GM12878 (cell line): ENCODE measurements around the gene NFKBIE. TPM values are rescaled to one million over a fixed set of nuclear protein-coding genes. Genes with fewer than 3 reads are reported as not detected.

Source experiments
- ATAC-seq: fragments of 200-7000 bp; cut with Tn5 transposase; 3 replicates; pipeline ENCODE4 v1.9.1; 2020; ENCODE audit warnings: mild to moderate bottlenecking, moderate library complexity
- BruUV-seq: library from RNA; stranded (reverse); fragments of 400-500 nt; replicated peaks from 2 replicates; lab custom pipeline; 2021; lab: Mats Ljungman, UMichigan
- CTCF ChIA-PET: fragments of 300-600 bp; sonication (Branson Sonifier 250); formaldehyde crosslinking; extraction: SDS; loops from one replicate; lab custom pipeline; 2021; ENCODE audit warnings: inconsistent platforms; lab: Yijun Ruan, JAX
- POLR2A ChIA-PET: fragments of 350-600 bp; formaldehyde crosslinking; extraction: SDS; loops from one replicate; lab custom pipeline; 2021; ENCODE audit warnings: inconsistent platforms; lab: Charles Lee
- RAD21 ChIA-PET: fragments of 300-600 bp; sonication (Branson Sonifier 250); formaldehyde crosslinking; loops from one replicate; lab custom pipeline; 2023; ENCODE audit warnings: antibody characterized with exemption; ENCODE audit not compliant: unreplicated experiment; lab: Charles Lee
- SMC1A ChIA-PET: fragments of 300-600 bp; sonication (Branson Sonifier 250); formaldehyde crosslinking; loops from one replicate; lab custom pipeline; 2023; ENCODE audit not compliant: unreplicated experiment, uncharacterized antibody; lab: Charles Lee
- DNase-seq: peaks from one replicate; pipeline ENCODE4 v3.0.0-alpha.2; 2011; ENCODE audit warnings: low read depth, low spot score
- FAIRE-seq: peaks from 3 replicates; lab custom pipeline; 2011; peaks lifted over from hg19 to GRCh38; lab: Jason Lieb, UNC
- H2AFZ ChIP-seq: 2 replicates; pipeline ENCODE4 v1.6.0; 2011; ENCODE audit warnings: low read depth, low read length, control low read depth; ENCODE audit not compliant: control insufficient read depth
- H3K27ac ChIP-seq: 2 replicates; pipeline ENCODE4 v1.5.1; 2011; ENCODE audit warnings: control low read depth; ENCODE audit not compliant: control insufficient read depth, insufficient read depth
- H3K27me3 ChIP-seq, 2 experiments: replicated peaks in 1 of 2; 2 replicates each; pipeline versions ENCODE4 v1.6.0 to v1.6.1; 2011; ENCODE audit warnings: low read length in 1 of 2; ENCODE audit not compliant: control insufficient read depth in 2 of 2, insufficient read depth in 2 of 2
- H3K36me3 ChIP-seq, 2 experiments: 2 replicates each; pipeline ENCODE4 v1.5.1; 2011; ENCODE audit warnings: low read length in 1 of 2; ENCODE audit not compliant: control insufficient read depth in 2 of 2, insufficient read depth in 2 of 2
- H3K4me1 ChIP-seq: 2 replicates; pipeline ENCODE4 v1.6.1; 2011; ENCODE audit warnings: mild to moderate bottlenecking, low read length, moderate library complexity, mixed read lengths; ENCODE audit not compliant: control insufficient read depth, insufficient read depth
- H3K4me2 ChIP-seq: 2 replicates; pipeline ENCODE4 v1.6.0; 2011; ENCODE audit warnings: control low read depth; ENCODE audit not compliant: control insufficient read depth, insufficient read depth
- H3K4me3 ChIP-seq: fragments of 200-600 bp; sonication (generic); 2 replicates; pipeline ENCODE4 v1.5.1; 2016
- H3K79me2 ChIP-seq: 2 replicates; pipeline ENCODE4 v1.6.0; 2011; ENCODE audit warnings: low read length; ENCODE audit not compliant: control insufficient read depth, insufficient read depth
- H3K9ac ChIP-seq: 2 replicates; pipeline ENCODE4 v1.8.0; 2011; ENCODE audit warnings: low read length, control low read depth, mixed read lengths; ENCODE audit not compliant: control insufficient read depth, insufficient read depth
- H3K9me3 ChIP-seq: replicated peaks from 3 replicates; pipeline ENCODE4 v1.5.1; 2011; ENCODE audit warnings: mild to moderate bottlenecking, low read length; ENCODE audit not compliant: control insufficient read depth, insufficient read depth
- H4K20me1 ChIP-seq: 2 replicates; pipeline ENCODE4 v1.6.0; 2011; ENCODE audit not compliant: control insufficient read depth, insufficient read depth
- BCL3 ChIP-seq: IDR thresholded peaks from 2 replicates; pipeline ENCODE4 v1.6.1; 2011; ENCODE audit warnings: borderline replicate concordance, low read depth, mild to moderate bottlenecking, moderate library complexity, low read length; ENCODE audit not compliant: insufficient read depth, poor library complexity, severe bottlenecking
- EED ChIP-seq: sonication (generic); IDR thresholded peaks from 2 replicates; pipeline ENCODE4 v1.6.1; 2016; ENCODE audit warnings: antibody characterized with exemption, low read depth
- ETV6 ChIP-seq, 2 experiments: fragments of 450-650 bp in 1 of 2; IDR thresholded peaks in 1 of 2; conservative IDR thresholded peaks in 1 of 2; 2 replicates each; pipeline ENCODE4 v1.6.1; 2014; ENCODE audit warnings: antibody characterized with exemption in 1 of 2, borderline replicate concordance in 1 of 2, low read depth in 1 of 2, mild to moderate bottlenecking in 1 of 2, moderate library complexity in 1 of 2
- GABPA ChIP-seq: IDR thresholded peaks from 2 replicates; pipeline ENCODE4 v1.6.1; 2014; ENCODE audit warnings: antibody characterized with exemption, low read depth, mild to moderate bottlenecking, inconsistent platforms
- IKZF1 ChIP-seq: fragments of 450-650 bp; conservative IDR thresholded peaks from 2 replicates; pipeline ENCODE4 v1.6.1; 2017; ENCODE audit warnings: antibody characterized with exemption, mild to moderate bottlenecking
- NR2F1 ChIP-seq: fragments of 450-650 bp; conservative IDR thresholded peaks from 2 replicates; pipeline ENCODE4 v1.6.1; 2017; ENCODE audit warnings: mild to moderate bottlenecking
- SPI1 ChIP-seq: IDR thresholded peaks from 2 replicates; pipeline ENCODE4 v1.6.1; 2011; ENCODE audit warnings: low read depth, mild to moderate bottlenecking, low read length, moderate library complexity, borderline replicate concordance; ENCODE audit not compliant: insufficient read depth
- TAF1 ChIP-seq: IDR thresholded peaks from 2 replicates; pipeline ENCODE4 v1.6.1; 2011; ENCODE audit warnings: mild to moderate bottlenecking, low read depth, low read length, borderline replicate concordance
- TBL1XR1 ChIP-seq: IDR thresholded peaks from 2 replicates; pipeline ENCODE4 v1.6.1; 2012; ENCODE audit warnings: low read depth, low read length, improper control_type of control experiment
- TCF12 ChIP-seq: IDR thresholded peaks from 2 replicates; pipeline ENCODE4 v1.6.1; 2011; ENCODE audit warnings: low read depth, mild to moderate bottlenecking, low read length
- YY1 ChIP-seq: IDR thresholded peaks from 2 replicates; pipeline ENCODE4 v1.6.1; 2011; ENCODE audit warnings: low read depth, mild to moderate bottlenecking, low read length
- ZNF24 ChIP-seq: fragments of 450-650 bp; IDR thresholded peaks from 2 replicates; pipeline ENCODE4 v1.6.1; 2017; ENCODE audit warnings: antibody characterized with exemption, mild to moderate bottlenecking
- ZZZ3 ChIP-seq: IDR thresholded peaks from 2 replicates; pipeline ENCODE4 v1.6.1; 2011; ENCODE audit warnings: low read depth; ENCODE audit not compliant: control insufficient read depth, insufficient read length
- WGBS: methylation state at CpG from one replicate; pipeline ENCODE4 v1.1.6; 2016; ENCODE audit warnings: low lambda C conversion rate; ENCODE audit not compliant: insufficient replicate concordance, insufficient coverage; ENCODE audit errors: missing lambda C conversion rate; 5-methylcytosine and 5-hydroxymethylcytosine counted together
- in situ Hi-C: fragments of 300-500 bp; cut with MboI; formaldehyde crosslinking; loops from 9 replicates; pipeline ENCODE4 v1.14.3; 2018; ENCODE audit warnings: mixed read lengths
- intact Hi-C: fragments of 100-400 bp; cut with micrococcal nuclease; formaldehyde crosslinking; loops from one replicate; pipeline ENCODE4 v1.14.2; 2022; ENCODE audit not compliant: unreplicated experiment
- polyA plus RNA-seq, 11 experiments: library from polyadenylated mRNA; depleted of rRNA in 4 of 11; unstranded in 6 of 11; stranded (reverse) in 5 of 11; fragments of >200 nt; fragmentation: Nextera tagmentation in 4 of 11; fragmentation: Illumina TruSeq in 1 of 11; extraction: Ambion mirVana in 4 of 11; extraction: Trizol in 1 of 11; gene quantifications; 1 replicate in 1 of 11; 2 replicates in 10 of 11; pipeline versions ENCODE4 v1.2.1 to v1.2.3, GENCODE V29; 2011 to 2016; ENCODE audit warnings: inconsistent platforms in 2 of 11, missing spikeins in 2 of 11, low read depth in 1 of 11
- total RNA-seq, 4 experiments: library from RNA; depleted of rRNA in 3 of 4; stranded (reverse); fragments of >200 nt in 3 of 4; fragmentation: Illumina TruSeq in 1 of 4; extraction: Trizol in 1 of 4; gene quantifications; 2 replicates each; pipeline versions ENCODE4 v1.2.1 to v1.2.3, GENCODE V29; 2013 to 2021

Gene NFKBIE
- total and polyA plus RNA-seq, 10 of the 15 experiments (the other 5 are each of a cell fraction or from before 2014, with no cell fraction given): 10.4 to 106 (median 38.8) TPM

- no peaks in the 10 kb centered on the region; a peak in 1 of 4 replicates for H3K36me3 ChIP-seq
- in situ Hi-C loops (loop anchor here (5.0 kb wide), 1 partner anchor 71 kb away; no protein-coding TSS in a partner anchor), intact Hi-C loops (no loop called here)
- ChIA-PET SMC1A (interaction anchor here (0.9 to 4.6 kb wide), 9 partner anchors 10 to 148 kb away, joined by 3 to 79 read pairs (median 5); partner anchors contain the start of genes AARS2 and CDC5L), RAD21 (interaction anchor here (0.9 to 4.2 kb wide), 9 partner anchors 10 to 121 kb away, joined by 3 to 36 read pairs (median 5); partner anchors contain the start of gene CDC5L), CTCF (interaction anchor here (0.6 to 6.3 kb wide), 19 partner anchors 11 to 192 kb away, joined by 3 to 163 read pairs (median 7); partner anchors contain the start of genes AARS2 and SLC35B2), POLR2A (interaction anchor here (0.7 to 1.7 kb wide), 5 partner anchors 10 to 165 kb away, joined by 3 to 6 read pairs (median 3); partner anchors contain the start of genes HSP90AB1 and SLC35B2)
- peaks cover 1 to 2% of the 10 kb centered on the region in 2 experiments; a peak in 3 of 4 replicates for H3K27me3 ChIP-seq
- H3K27ac ChIP-seq: peak overlapping the region; percentile 99
- no TSS peak for BruUV-seq
- no peaks in the 10 kb centered on the region for H4K20me1 ChIP-seq
- ATAC-seq: peak; percentile 42
- peak overlapping the region; percentile 99 for H3K4me2 ChIP-seq
- peak; percentile 48; the same call in 1 of the 2 replicates for TF ChIP-seq NR2F1
- 0 out of 2 replicates have a peak, but pooled peaks have one; percentile 14 for TF ChIP-seq YY1
- no peak for TF ChIP-seq BCL3
- peak; percentile 85 for TF ChIP-seq ZNF24
- no peak for TF ChIP-seq ZZZ3
- peak; percentile 53 for TF ChIP-seq SPI1
- TF ChIP-seq TBL1XR1: 0 out of 2 replicates have a peak, but pooled peaks have one; percentile 47
- peak; percentile 42; the same call in 1 of the 2 replicates for TF ChIP-seq EED
- peak in 1 of 2 experiments; percentile 70; a peak in 1 of 4 replicates for TF ChIP-seq ETV6 (conservative IDR thresholded peaks at IDR 0.05 in 1 of 2, IDR thresholded peaks at IDR 0.05 in 1 of 2; ENCODE audit: borderline replicate concordance in 1 of 2, low read depth in 1 of 2)
- TF ChIP-seq TAF1: 0 out of 2 replicates have a peak, but pooled peaks have one; percentile 28
- TF ChIP-seq GABPA: no peak
- TF ChIP-seq IKZF1: peak; percentile 64
- 0 out of 2 replicates have a peak, but pooled peaks have one; percentile 23 for TF ChIP-seq TCF12
- peak overlapping the region; percentile 33 for H2AFZ ChIP-seq
- no peak for DNase-seq
- H3K9ac ChIP-seq: peak overlapping the region; percentile 62
- peak; percentile 88 for FAIRE-seq
- 0% methylated on average over 3 of the region's 3 CpGs for WGBS
- no peaks in the 10 kb centered on the region for H3K9me3 ChIP-seq
- H3K4me3 ChIP-seq: peak overlapping the region; percentile 61
- peaks cover 38% of the 10 kb centered on the region for H3K4me1 ChIP-seq
- peaks cover 42% of the 10 kb centered on the region for H3K79me2 ChIP-seq
Measured at GRCh38 chr6:44266347-44266746, 996 bp upstream of the NFKBIE start.
